ENCODE results near the gene NAA38. TPM values are rescaled to one million over a fixed set of nuclear protein-coding genes. Genes with fewer than 3 reads are reported as not detected.

The NAA38 gene
- total RNA-seq, 1 experiment from 2014 or later = 46.3 TPM

DNA sequence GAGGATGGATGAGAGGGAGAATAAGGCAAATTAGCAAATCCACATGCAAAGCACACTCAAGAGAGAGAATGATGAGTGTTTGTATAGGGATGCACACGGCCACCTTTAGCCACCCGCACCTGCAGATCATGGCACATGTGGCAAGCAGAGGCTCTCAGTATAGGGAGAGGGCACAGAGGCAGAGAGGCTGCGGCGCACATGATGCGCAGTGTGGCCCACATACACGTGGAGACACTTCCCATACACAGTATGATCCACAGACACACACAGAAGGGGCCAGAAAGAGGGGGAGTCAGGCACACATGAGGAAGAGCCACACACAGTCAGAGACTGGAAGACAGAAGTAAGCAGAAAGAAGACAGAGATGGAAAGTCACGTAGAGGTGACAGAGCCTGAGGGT, 24.7 kb upstream of the NAA38 start (continued):
- no peak for TF ChIP-seq ZNF671 (CRISPR knock-in tag; IDR thresholded peaks at IDR 0.05)
- TF ChIP-seq, protein P1, sequence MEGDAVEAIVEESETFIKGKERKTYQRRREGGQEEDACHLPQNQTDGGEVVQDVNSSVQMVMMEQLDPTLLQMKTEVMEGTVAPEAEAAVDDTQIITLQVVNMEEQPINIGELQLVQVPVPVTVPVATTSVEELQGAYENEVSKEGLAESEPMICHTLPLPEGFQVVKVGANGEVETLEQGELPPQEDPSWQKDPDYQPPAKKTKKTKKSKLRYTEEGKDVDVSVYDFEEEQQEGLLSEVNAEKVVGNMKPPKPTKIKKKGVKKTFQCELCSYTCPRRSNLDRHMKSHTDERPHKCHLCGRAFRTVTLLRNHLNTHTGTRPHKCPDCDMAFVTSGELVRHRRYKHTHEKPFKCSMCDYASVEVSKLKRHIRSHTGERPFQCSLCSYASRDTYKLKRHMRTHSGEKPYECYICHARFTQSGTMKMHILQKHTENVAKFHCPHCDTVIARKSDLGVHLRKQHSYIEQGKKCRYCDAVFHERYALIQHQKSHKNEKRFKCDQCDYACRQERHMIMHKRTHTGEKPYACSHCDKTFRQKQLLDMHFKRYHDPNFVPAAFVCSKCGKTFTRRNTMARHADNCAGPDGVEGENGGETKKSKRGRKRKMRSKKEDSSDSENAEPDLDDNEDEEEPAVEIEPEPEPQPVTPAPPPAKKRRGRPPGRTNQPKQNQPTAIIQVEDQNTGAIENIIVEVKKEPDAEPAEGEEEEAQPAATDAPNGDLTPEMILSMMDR (IDR thresholded peaks at IDR 0.05) = no peak
- no peak for TF ChIP-seq IRF2 (CRISPR knock-in tag; IDR thresholded peaks at IDR 0.05; ENCODE audit: borderline replicate concordance, low read depth)
- TF ChIP-seq GABPB1 (CRISPR knock-in tag; IDR thresholded peaks at IDR 0.05) = no peak
- TF ChIP-seq, protein P2, sequence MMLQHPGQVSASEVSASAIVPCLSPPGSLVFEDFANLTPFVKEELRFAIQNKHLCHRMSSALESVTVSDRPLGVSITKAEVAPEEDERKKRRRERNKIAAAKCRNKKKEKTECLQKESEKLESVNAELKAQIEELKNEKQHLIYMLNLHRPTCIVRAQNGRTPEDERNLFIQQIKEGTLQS (CRISPR knock-in tag; conservative IDR thresholded peaks at IDR 0.05) = no peak
- TF ChIP-seq ESRRA (CRISPR knock-in tag; IDR thresholded peaks at IDR 0.05; ENCODE audit: borderline replicate concordance) = no peak
- TF ChIP-seq NR1H2 (CRISPR knock-in tag; IDR thresholded peaks at IDR 0.05) = no peak
- TF ChIP-seq, protein P3, sequence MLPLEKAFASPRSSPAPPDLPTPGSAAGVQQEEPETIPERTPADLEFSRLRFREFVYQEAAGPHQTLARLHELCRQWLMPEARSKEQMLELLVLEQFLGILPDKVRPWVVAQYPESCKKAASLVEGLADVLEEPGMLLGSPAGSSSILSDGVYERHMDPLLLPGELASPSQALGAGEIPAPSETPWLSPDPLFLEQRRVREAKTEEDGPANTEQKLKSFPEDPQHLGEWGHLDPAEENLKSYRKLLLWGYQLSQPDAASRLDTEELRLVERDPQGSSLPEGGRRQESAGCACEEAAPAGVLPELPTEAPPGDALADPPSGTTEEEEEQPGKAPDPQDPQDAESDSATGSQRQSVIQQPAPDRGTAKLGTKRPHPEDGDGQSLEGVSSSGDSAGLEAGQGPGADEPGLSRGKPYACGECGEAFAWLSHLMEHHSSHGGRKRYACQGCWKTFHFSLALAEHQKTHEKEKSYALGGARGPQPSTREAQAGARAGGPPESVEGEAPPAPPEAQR (CRISPR knock-in tag; IDR thresholded peaks at IDR 0.05) = no peak
- TF ChIP-seq, protein P4, sequence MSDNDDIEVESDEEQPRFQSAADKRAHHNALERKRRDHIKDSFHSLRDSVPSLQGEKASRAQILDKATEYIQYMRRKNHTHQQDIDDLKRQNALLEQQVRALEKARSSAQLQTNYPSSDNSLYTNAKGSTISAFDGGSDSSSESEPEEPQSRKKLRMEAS (CRISPR knock-in tag; IDR thresholded peaks at IDR 0.05) = no peak

DNA sequence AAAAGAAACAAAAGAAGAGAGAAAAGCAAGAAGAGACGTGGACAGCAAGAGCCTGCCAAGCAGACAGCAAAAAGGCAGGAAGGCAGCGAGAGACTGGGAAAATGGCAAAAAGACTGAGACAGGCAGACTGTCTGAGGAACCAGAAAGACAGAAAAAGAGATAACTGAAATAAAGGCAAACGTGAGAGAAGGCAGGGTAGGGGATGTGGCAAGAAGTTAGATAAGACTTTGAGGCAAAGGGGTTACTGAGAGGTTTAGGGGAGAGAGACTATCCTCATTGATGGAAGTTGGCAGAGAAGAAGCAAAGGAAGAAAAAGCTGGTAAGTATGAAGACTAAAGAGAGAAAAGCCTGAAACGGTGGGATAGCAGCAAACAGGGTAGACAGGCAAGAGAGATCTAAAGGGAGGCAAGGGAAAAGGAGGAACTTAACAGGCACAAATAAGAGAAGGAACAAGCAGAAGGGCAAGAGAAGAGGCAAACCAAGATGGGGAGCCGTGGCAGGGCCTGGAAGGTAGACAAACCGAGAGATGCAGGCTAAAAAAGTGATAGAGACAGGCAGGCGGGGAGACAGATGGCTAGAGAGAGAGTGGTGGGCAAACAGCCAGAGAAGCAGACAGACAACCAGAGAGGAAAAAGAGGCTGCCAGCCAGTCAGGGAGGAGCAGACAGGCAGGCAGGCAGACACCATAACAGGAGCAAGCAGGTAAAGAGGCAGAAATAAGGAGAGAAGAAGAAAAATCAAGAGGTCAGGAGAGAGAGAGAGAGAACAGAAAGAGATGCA, 24.1 kb upstream of the NAA38 start:
- H3K36me3 Mint-ChIP-seq = no peaks in the 10 kb centered on the region
- H3K27ac Mint-ChIP-seq = no peak overlapping the region
- DNase-seq (ENCODE audit: low spot score) = no peak
- ChIA-PET POLR2A (no interaction called here), CTCF (interaction anchor here (0.6 kb wide), 1 partner anchor 142 kb away, joined by 3 read pairs; no protein-coding TSS in a partner anchor)
- ATAC-seq = no peak
- no peaks in the 10 kb centered on the region; the same call in 1 of the 2 replicates for H3K27me3 Mint-ChIP-seq (ENCODE audit: low read depth)
- H3K4me3 Mint-ChIP-seq = no peak overlapping the region
- H3K4me1 Mint-ChIP-seq = peaks cover 8% of the 10 kb centered on the region
- H3K9me3 Mint-ChIP-seq = no peaks in the 10 kb centered on the region
- TF ChIP-seq, protein P5, sequence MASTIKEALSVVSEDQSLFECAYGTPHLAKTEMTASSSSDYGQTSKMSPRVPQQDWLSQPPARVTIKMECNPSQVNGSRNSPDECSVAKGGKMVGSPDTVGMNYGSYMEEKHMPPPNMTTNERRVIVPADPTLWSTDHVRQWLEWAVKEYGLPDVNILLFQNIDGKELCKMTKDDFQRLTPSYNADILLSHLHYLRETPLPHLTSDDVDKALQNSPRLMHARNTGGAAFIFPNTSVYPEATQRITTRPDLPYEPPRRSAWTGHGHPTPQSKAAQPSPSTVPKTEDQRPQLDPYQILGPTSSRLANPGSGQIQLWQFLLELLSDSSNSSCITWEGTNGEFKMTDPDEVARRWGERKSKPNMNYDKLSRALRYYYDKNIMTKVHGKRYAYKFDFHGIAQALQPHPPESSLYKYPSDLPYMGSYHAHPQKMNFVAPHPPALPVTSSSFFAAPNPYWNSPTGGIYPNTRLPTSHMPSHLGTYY (CRISPR knock-in tag; IDR thresholded peaks at IDR 0.05) = no peak
- TF ChIP-seq, protein P2 (CRISPR knock-in tag; conservative IDR thresholded peaks at IDR 0.05) = no peak
- TF ChIP-seq, protein P6, sequence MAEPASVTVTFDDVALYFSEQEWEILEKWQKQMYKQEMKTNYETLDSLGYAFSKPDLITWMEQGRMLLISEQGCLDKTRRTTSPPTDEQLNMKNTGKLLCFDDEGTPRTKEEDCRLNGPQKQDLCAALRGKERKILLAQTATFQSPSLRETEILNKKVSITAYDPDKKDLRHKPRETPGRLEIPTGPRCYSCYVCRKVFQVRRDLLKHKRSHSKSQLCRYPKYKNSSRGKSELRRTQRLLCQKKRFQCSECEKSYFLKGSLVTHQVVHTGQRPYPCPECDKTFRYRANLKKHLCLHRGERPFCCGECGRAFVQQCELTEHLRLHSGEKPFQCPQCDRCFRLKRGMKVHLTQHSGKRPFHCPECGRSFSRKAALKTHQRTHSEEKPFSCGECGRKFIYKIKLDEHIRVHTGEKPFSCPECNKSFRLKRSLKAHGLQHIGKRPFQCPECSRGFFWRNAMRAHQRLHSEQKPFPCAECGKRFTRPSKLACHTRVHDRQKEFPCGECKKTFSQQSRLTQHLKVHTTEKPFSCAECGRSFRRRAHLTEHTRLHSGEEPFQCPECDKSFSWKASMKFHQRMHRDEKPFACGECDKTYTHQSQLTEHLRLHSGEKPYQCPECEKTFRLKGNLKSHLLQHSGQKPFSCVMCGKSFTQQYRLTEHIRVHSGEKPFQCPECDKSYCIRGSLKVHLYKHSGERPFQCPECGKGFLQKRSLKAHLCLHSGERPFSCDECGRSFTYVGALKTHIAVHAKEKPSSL (CRISPR knock-in tag; conservative IDR thresholded peaks at IDR 0.05) = no peak

DNA sequence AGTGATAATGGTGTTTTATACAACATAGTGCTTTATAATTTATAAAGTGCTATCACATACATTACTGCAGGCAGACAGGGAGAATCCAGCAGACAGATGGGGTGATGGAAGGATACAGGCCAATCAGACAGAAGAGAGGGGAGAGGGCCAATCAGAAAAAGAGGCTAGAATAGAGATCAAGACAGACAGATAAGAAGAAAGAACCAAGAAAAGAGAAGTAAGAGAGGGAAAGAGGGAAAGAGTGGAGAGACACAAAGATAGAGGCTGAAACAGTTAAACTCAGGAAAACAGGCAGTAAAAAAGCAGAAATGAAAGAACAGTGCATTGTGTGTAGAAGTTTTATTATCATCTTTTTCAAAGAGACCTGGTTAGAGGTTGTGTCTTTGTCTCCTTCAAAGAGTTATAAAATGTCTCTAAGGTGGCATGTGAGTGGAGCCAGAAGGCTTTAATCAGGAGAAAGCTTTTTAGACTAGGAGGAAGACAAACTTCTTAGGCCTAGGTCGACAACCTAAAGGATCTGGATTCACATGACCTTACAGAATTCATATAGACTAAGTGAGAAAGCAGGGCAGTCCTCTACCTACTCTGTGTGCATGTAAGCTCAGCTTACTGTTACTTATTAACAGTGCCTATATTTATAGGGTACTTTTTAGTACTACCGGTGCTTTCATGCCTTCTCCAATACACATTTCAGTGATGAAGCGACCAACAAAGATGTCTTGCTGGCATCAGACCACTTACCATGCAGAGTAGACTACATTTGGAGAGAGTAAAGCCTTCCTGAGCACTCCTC, 22.9 kb upstream of the NAA38 start:
- Mint-ChIP-seq H3K27ac (no peak overlapping the region), H3K9me3 (no peaks in the 10 kb centered on the region), H3K27me3 (ENCODE audit: low read depth) (no peaks in the 10 kb centered on the region), H3K36me3 (no peaks in the 10 kb centered on the region), H3K4me3 (no peak overlapping the region), H3K4me1 (peaks cover 2% of the 10 kb centered on the region; the same call in 1 of the 2 replicates)
- POLR2A ChIA-PET = no interaction called here
- ATAC-seq (no peak), DNase-seq (ENCODE audit: low spot score) (no peak)
- CTCF ChIA-PET = no interaction called here
- TF ChIP-seq FOXJ3 (CRISPR knock-in tag; IDR thresholded peaks at IDR 0.05; ENCODE audit: borderline replicate concordance) (no peak), TCF7 (CRISPR knock-in tag; IDR thresholded peaks at IDR 0.05; ENCODE audit: low read depth) (no peak), SMAD3 (CRISPR knock-in tag; IDR thresholded peaks at IDR 0.05; ENCODE audit: borderline replicate concordance) (no peak), EMX1 (CRISPR knock-in tag; IDR thresholded peaks at IDR 0.05) (no peak), ZNF396 (CRISPR knock-in tag; IDR thresholded peaks at IDR 0.05; ENCODE audit: borderline replicate concordance) (no peak), ETV6 (CRISPR knock-in tag; IDR thresholded peaks at IDR 0.05) (no peak), ZNF138 (CRISPR knock-in tag; conservative IDR thresholded peaks at IDR 0.05) (no peak), TEAD4 (CRISPR knock-in tag; IDR thresholded peaks at IDR 0.05) (no peak)
- TF ChIP-seq, protein P7, sequence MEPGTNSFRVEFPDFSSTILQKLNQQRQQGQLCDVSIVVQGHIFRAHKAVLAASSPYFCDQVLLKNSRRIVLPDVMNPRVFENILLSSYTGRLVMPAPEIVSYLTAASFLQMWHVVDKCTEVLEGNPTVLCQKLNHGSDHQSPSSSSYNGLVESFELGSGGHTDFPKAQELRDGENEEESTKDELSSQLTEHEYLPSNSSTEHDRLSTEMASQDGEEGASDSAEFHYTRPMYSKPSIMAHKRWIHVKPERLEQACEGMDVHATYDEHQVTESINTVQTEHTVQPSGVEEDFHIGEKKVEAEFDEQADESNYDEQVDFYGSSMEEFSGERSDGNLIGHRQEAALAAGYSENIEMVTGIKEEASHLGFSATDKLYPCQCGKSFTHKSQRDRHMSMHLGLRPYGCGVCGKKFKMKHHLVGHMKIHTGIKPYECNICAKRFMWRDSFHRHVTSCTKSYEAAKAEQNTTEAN (CRISPR knock-in tag; IDR thresholded peaks at IDR 0.05) = no peak
- TF ChIP-seq, protein P5 (CRISPR knock-in tag; IDR thresholded peaks at IDR 0.05) = no peak

All from WTC11 (cell line).